K562 (cell line): ENCODE measurements around the gene MAK. TPM values are rescaled to one million over a fixed set of nuclear protein-coding genes. Genes with fewer than 3 reads are reported as not detected.

ENCODE experiments used
- CBFA2T2 ChIP-seq: fragments of 450-650 bp; conservative IDR thresholded peaks from 2 replicates; pipeline ENCODE4 v1.6.1; 2017; ENCODE audit warnings: mild to moderate bottlenecking
- CBX3 ChIP-seq, 2 experiments: IDR thresholded peaks; 1 replicate in 1 of 2; 2 replicates in 1 of 2; pipeline ENCODE4 v1.6.1; 2012; ENCODE audit warnings: inconsistent platforms in 2 of 2, low read length in 2 of 2, borderline replicate concordance in 1 of 2, control low read depth in 1 of 2
- CTCFL ChIP-seq: IDR thresholded peaks from 2 replicates; pipeline ENCODE4 v1.6.1; 2011; ENCODE audit warnings: borderline replicate concordance, low read depth, mild to moderate bottlenecking, moderate library complexity, low read length; ENCODE audit not compliant: insufficient read depth, poor library complexity, severe bottlenecking
- DMBX1 ChIP-seq: fragments of 250-450 bp; sonication (Bioruptor Pico); IDR thresholded peaks from 2 replicates; pipeline ENCODE4 v1.8.0; 2022; ENCODE audit warnings: inconsistent platforms, mild to moderate bottlenecking, moderate library complexity, borderline replicate concordance
- FIP1L1 ChIP-seq: fragments of 200-400 bp; formaldehyde crosslinking; IDR thresholded peaks from 2 replicates; pipeline ENCODE4 v1.6.1; 2018; ENCODE audit warnings: mild to moderate bottlenecking, low read depth, low read length; ENCODE audit not compliant: poor library complexity, severe bottlenecking
- FOXK2 ChIP-seq, 2 experiments: fragments of 450-650 bp; IDR thresholded peaks in 1 of 2; conservative IDR thresholded peaks in 1 of 2; 2 replicates each; pipeline ENCODE4 v1.6.1; 2016; ENCODE audit warnings: low read depth in 2 of 2, mild to moderate bottlenecking in 1 of 2
- GABPA ChIP-seq: fragments of 200-800 bp; sonication (Bioruptor generic); conservative IDR thresholded peaks from 2 replicates; pipeline ENCODE4 v1.6.1; 2016; ENCODE audit warnings: low read depth, missing genetic modification characterization, missing compliant biosample characterization
- HIVEP1 ChIP-seq: fragments of 250-450 bp; sonication (Bioruptor Pico); IDR thresholded peaks from 2 replicates; pipeline ENCODE4 v1.4.0; 2020; ENCODE audit warnings: mild to moderate bottlenecking
- HMBOX1 ChIP-seq: sonication (generic); IDR thresholded peaks from 2 replicates; pipeline ENCODE4 v1.6.1; 2016
- HMG20B ChIP-seq: fragments of 250-450 bp; sonication (Bioruptor Pico); IDR thresholded peaks from 2 replicates; pipeline ENCODE4 v1.5.0; 2021; ENCODE audit warnings: mild to moderate bottlenecking
- IFI16 ChIP-seq: fragments of 250-450 bp; sonication (Bioruptor Pico); IDR thresholded peaks from 2 replicates; pipeline ENCODE4 v2.1.2; 2022; ENCODE audit warnings: mild to moderate bottlenecking, inconsistent platforms
- KDM1A ChIP-seq, 2 experiments: fragments of 450-650 bp; IDR thresholded peaks; 2 replicates each; pipeline ENCODE4 v1.6.1; 2016; ENCODE audit warnings: mild to moderate bottlenecking in 2 of 2
- NR2C1 ChIP-seq, 2 experiments: fragments of 450-650 bp; IDR thresholded peaks; 2 replicates each; pipeline ENCODE4 v1.6.1; 2017; ENCODE audit warnings: mild to moderate bottlenecking in 2 of 2, antibody characterized with exemption in 1 of 2, inconsistent platforms in 1 of 2, missing compliant biosample characterization in 1 of 2, missing genetic modification characterization in 1 of 2
- POLR2G ChIP-seq: fragments of 200-400 bp; formaldehyde crosslinking; IDR thresholded peaks from 2 replicates; pipeline ENCODE4 v1.6.1; 2017; ENCODE audit warnings: low read depth, mild to moderate bottlenecking, antibody characterized with exemption, low read length, moderate library complexity
- SIX5 ChIP-seq, 2 experiments: IDR thresholded peaks; 2 replicates each; pipeline ENCODE4 v1.6.1; 2011; ENCODE audit warnings: low read length in 2 of 2, borderline replicate concordance in 1 of 2, low read depth in 1 of 2, mild to moderate bottlenecking in 1 of 2, moderate library complexity in 1 of 2; ENCODE audit not compliant: insufficient read depth in 1 of 2
- SNAPC5 ChIP-seq: fragments of 250-450 bp; sonication (Bioruptor Pico); IDR thresholded peaks from 2 replicates; pipeline ENCODE4 v1.8.0; 2021; ENCODE audit warnings: moderate library complexity, mild to moderate bottlenecking, inconsistent platforms
- SRF ChIP-seq, 2 experiments: fragments of 250-450, 450-650 bp in 1 of 2; sonication (Bioruptor Pico) in 1 of 2; sonication (generic) in 1 of 2; formaldehyde crosslinking; IDR thresholded peaks; 2 replicates each; pipeline versions ENCODE4 v1.5.0 to v1.5.1; 2020 to 2022; ENCODE audit warnings: mild to moderate bottlenecking in 1 of 2, missing genetic modification reagents in 1 of 2
- ZBTB1 ChIP-seq: sonication (generic); formaldehyde crosslinking; IDR thresholded peaks from 2 replicates; pipeline ENCODE4 v1.8.1; 2023; ENCODE audit warnings: missing genetic modification reagents, low read depth, mild to moderate bottlenecking, borderline replicate concordance
- ZNF143 ChIP-seq: sonication (generic); formaldehyde crosslinking; IDR thresholded peaks from 2 replicates; pipeline ENCODE4 v1.9.0; 2022; ENCODE audit warnings: mild to moderate bottlenecking, missing genetic modification reagents
- ZNF740 ChIP-seq, 3 experiments: fragments of 200-800 bp in 1 of 3; sonication (Bioruptor generic) in 1 of 3; sonication (generic) in 1 of 3; formaldehyde crosslinking in 1 of 3; IDR thresholded peaks; 2 replicates each; pipeline versions ENCODE4 v1.6.1 to v1.8.0; 2016 to 2022; ENCODE audit warnings: mild to moderate bottlenecking in 2 of 3, missing compliant biosample characterization in 2 of 3, missing genetic modification characterization in 2 of 3, missing genetic modification reagents in 1 of 3
- ZNF76 ChIP-seq: fragments of 250-450 bp; sonication (Bioruptor Pico); IDR thresholded peaks from 2 replicates; pipeline ENCODE4 v1.4.0; 2020; ENCODE audit warnings: mild to moderate bottlenecking, moderate library complexity, borderline replicate concordance
- ZNF764 ChIP-seq: fragments of 250-450 bp; sonication (Bioruptor Pico); IDR thresholded peaks from 2 replicates; pipeline ENCODE4 v1.4.0; 2020; ENCODE audit warnings: low read depth, mild to moderate bottlenecking, moderate library complexity
- polyA plus RNA-seq, 8 experiments: library from polyadenylated mRNA; depleted of rRNA in 4 of 8; stranded (reverse) in 5 of 8; unstranded in 3 of 8; fragments of >200 nt; fragmentation: Nextera tagmentation in 2 of 8; fragmentation: Illumina TruSeq in 1 of 8; extraction: Ambion mirVana in 2 of 8; extraction: Trizol in 1 of 8; gene quantifications; 2 replicates each; pipeline versions ENCODE4 v1.2.1 to v1.2.3, GENCODE V29; 2011 to 2014; ENCODE audit warnings: inconsistent platforms in 1 of 8, missing spikeins in 1 of 8
- total RNA-seq, 7 experiments: library from RNA; depleted of rRNA in 6 of 7; stranded (reverse); fragments of >200 nt in 6 of 7; fragmentation: Illumina TruSeq in 2 of 7; extraction: Trizol in 2 of 7; gene quantifications; 2 replicates each; pipeline versions ENCODE4 v1.2.1 to v1.2.3, GENCODE V29; 2011 to 2021; ENCODE audit warnings: low replicate concordance in 1 of 7

MAK gene
- total and polyA plus RNA-seq, 9 of the 15 experiments (the other 6 are each of a cell fraction or from before 2014, with no cell fraction given): 0.25 to 1.1 (median 0.53) TPM

- peak; percentile 61 for TF ChIP-seq FIP1L1
- peak; percentile 97 for TF ChIP-seq POLR2G
- TF ChIP-seq NR2C1 (IDR thresholded peaks at IDR 0.05): no peak
- no peak for TF ChIP-seq NR2C1 (tag; IDR thresholded peaks at IDR 0.05)
- no peak; a peak in 1 of 3 replicates for TF ChIP-seq CBX3 (IDR thresholded peaks at IDR 0.05; ENCODE audit: borderline replicate concordance in 1 of 2, low read length in 2 of 2)
- TF ChIP-seq HMG20B (CRISPR knock-in tag): no peak
- peak in 1 of 2 experiments; percentile 81; a peak in 2 of 4 replicates for TF ChIP-seq SRF (CRISPR knock-in tag; IDR thresholded peaks at IDR 0.05)
- TF ChIP-seq HIVEP1 (CRISPR knock-in tag): no peak
- TF ChIP-seq HMBOX1: no peak
- peak; percentile 89 for TF ChIP-seq GABPA (tag)
- no peak for TF ChIP-seq CTCFL
- TF ChIP-seq DMBX1 (CRISPR knock-in tag): no peak
- TF ChIP-seq SIX5 (IDR thresholded peaks at IDR 0.05; ENCODE audit: borderline replicate concordance in 1 of 2, insufficient read depth in 1 of 2, low read depth in 1 of 2, low read length in 2 of 2): no peak
- TF ChIP-seq ZBTB1: no peak
- TF ChIP-seq SNAPC5: no peak
- TF ChIP-seq CBFA2T2: 0 out of 2 replicates have a peak, but pooled peaks have one; percentile 30
- TF ChIP-seq KDM1A (IDR thresholded peaks at IDR 0.05): no peak
- no peak for TF ChIP-seq ZNF76 (CRISPR knock-in tag)
- no peak for TF ChIP-seq ZNF740 (CRISPR knock-in tag; IDR thresholded peaks at IDR 0.05)
- TF ChIP-seq ZNF740 (tag; IDR thresholded peaks at IDR 0.05): no peak
- TF ChIP-seq IFI16 (CRISPR knock-in tag): no peak
- TF ChIP-seq FOXK2 (conservative IDR thresholded peaks at IDR 0.05 in 1 of 2, IDR thresholded peaks at IDR 0.05 in 1 of 2; ENCODE audit: low read depth in 2 of 2): peak; percentile 62 to 73; a peak in 2 of 4 replicates
- no peak for TF ChIP-seq ZNF143 (CRISPR knock-in tag)
- TF ChIP-seq ZNF764 (CRISPR knock-in tag): no peak
Measured at GRCh38 chr6:10722820-10723566, 115.3 kb downstream of the MAK start, which contains the start of gene TMEM14C (continued).
